GM21526 (cell line): Measurements from ENCODE around the gene KIAA0040.
A peak's percentile ranks its signal among the peaks of the same experiment; 100 is the strongest.

Experiments
- ATAC-seq: cut with Tn5 transposase; IDR thresholded peaks from one replicate; pipeline ENCODE4 v1.9.1; 2021; ENCODE audit warnings: moderate library complexity; ENCODE audit not compliant: unreplicated experiment, low FRiP score

KIAA0040 gene

DNA sequence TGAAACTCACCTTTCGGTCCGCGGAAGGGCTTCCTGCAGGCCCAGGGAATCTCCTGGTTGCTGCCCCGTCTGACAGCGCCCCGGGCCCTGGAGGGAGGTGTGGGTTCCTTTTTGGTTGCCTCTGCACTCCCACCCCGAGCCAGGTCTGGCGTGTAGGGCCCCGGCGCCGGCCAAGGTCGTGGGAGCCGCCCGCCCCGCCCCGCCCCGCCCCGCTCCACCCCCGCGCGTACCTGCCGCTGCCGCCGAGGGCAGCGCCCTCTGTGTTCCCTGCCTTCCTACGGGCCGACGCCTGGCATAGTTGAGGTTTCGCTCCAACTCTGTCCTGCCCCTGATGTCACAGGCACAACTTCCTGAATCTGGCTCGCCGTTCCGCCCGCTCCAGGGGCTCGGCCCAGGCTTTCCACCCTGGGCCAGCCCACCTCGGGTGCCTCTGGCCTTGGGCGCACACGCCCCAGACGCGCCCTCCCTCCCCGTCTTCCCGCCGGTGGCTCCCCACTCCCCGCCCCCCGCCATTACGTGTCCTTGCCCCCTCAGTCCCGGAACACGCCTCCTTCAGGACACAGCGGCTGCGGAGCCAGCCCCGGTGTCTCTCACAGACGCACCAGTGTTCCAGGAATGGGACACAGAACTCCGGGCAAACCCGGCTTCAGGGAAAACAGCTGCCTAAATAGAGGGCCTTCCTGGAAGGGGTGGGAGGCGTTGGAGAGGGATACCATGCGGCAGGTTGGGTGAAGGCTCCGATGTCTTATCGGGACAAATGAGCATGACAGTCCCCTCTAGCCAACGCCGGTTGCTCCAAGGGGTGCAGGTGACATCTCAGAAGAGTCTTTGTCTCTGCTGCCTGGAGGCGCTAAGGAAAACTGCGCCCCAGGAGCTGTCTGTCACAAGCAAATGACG lies at the start of gene KIAA0040:
TSS of gene KIAA0040 (minus strand) at position 147 of the 897 bp plus-strand sequence. CDS start 31,763 bp downstream, outside the sequence.
- ATAC-seq = peak; percentile 44

DNA sequence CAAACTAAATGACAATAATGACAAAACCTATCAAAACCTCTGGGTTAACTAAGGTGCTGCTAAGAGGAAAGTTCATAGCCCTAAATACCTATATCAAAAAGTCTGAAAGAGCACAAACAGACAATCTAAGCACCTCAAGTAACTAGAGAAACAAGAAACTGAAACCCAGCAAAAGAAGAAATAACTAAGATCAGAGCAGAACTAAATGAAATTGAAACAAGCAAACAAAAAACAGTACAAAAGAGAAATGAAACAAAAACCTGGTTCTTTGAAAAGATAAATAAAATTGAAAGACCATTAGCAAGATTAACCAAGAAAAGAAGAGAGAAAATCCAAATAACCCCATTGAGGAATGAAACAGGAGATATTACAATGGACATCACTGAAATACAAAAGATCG lies 44.8 kb upstream of the KIAA0040 start:
- ATAC-seq = no peak

DNA sequence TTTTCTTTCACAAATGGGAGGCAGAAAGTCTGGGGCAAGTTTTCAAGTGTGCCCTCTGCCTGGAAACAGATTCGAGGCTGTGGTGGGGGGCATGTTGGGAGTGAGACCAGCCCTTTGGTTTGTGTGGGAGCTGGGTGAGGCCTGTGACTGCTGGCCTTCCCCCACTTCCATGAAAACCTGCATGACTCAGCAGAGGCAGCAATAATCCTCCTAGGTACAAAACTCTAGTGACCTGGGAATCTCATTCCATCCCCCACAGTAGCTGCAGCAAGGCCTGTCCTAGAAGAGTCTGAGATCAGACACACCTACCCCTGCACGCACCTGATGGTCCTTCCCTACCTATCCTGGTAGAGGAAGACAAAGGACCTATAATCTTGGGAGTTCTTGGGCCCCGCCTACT lies 42.1 kb upstream of the KIAA0040 start:
- no peak for ATAC-seq

DNA sequence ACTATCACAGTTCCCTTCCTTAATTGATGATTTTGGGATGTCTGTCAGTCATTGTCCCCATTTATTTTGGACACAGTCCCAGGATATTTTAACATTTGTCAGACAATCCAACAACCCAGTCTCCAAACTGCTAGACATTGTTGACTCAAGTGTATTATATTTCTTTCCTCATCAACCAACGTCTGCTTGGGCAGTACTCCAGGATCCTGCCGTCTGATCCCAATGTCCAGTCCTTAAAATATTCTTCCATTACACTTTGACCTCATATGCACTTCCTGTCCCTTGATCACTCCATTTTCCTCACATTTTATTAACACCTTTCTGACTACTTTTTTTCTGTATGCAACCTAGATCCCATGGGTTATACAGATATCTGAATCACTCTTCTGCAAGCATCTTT lies 39.8 kb upstream of the KIAA0040 start:
- ATAC-seq = no peak

DNA sequence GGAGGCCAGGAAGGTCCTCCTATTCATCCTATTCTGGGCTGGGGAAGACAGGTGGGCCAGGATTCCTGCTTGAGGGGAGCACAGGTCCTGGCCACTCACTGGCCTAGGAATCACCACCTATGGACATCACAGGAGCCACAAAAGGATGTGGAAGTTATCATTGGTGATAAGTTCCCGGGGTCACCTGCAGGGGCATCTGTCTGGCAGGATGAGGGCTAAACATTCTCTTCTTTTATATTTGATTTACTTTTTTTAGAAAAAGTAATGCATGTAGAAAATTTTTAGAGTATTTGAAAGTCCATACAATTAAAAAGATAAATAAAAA lies 33.2 kb upstream of the KIAA0040 start:
- ATAC-seq = peak; percentile 26

DNA sequence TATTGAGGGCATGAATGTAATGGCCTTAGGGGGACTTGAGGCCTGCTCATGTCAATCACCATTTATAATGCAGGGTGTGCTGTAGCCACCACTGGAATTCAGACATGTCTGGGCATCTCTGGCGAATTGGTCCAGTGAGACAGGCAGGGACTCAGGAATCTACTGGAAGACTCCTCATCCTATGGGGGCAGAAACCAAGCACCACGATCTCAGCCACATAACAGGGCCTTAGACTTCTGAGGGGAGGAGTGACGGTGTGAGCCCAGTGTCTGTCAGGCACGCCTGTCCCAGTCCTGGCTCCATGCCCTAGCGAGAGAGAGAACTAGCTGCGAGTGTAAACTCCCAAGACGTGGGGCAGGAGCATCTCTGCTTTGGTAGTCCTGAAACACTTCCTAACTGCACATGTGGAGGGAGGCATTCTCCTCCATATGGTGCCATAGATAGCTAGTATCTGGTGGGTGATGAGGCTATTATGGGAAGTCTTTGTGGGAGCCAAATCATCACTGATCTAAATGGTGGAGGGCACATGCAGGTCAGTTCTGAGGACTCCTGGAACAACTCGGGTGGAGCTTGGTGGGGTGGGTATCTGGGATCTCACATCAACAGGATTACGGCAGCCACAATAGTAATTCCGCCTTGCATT lies 29.8 kb upstream of the KIAA0040 start:
- no peak for ATAC-seq

DNA sequence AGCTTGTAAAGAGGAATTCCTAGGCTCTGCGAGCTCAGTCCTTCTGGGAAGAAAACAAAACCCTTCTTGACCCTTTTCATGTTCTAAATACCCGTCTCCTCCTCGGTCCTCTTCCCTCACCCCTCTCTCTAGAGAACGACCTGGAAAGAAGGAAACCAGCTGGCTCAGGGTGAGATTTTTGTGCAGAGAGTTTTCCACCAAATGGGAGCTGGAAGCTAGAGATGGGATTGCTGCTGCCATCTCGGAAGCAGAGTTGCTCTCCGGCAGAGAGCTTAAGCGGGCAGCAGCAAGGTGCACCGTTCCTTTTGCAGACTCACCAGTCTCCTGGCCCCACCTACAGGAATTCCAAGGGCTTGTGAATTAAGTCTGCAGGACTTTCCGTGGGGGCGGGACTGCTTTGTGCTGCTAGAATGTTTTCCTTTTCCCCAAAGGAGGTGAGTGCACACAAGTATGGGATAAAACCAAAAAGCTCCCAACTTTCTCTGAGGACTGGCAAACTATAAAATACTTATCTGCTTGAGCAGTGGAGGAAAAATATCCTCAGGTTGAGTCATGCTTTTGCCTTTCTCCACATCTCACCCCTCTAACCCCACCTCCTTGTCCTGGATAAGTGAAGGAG lies 29.1 kb upstream of the KIAA0040 start:
- ATAC-seq = no peak

DNA sequence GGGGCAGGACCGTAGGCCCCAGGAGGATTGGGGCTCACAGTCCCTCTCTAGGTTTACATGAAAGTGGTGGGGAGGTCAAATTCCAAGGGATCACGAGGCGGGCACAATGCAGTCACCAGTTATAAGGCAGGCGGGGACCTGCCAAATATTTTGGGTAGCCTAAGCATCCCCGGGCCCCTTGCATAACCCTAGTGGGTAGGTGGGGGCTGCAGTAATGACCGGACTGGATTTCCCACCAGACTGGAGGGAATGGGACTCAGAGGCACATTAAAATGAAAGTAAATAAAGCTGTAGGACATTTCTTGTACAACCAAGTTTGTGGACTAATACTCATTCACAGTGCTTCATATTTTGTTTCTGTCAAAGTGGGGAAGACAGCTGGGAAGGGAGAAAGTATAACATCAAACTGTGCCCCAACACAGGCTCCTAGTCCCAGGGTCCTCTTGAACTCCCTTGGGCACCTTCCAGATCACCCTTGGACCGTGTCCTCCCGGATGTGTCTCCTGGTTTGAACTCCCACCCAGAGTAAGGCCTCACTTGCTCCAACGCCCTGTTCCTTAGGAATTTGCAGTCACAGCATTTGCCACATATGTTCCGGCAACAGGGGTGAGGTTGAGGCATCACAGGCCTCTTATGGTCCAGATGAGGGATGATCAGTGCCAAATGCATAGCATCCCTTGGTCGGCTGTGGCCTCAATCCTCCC lies 28.4 kb upstream of the KIAA0040 start:
- ATAC-seq = no peak

DNA sequence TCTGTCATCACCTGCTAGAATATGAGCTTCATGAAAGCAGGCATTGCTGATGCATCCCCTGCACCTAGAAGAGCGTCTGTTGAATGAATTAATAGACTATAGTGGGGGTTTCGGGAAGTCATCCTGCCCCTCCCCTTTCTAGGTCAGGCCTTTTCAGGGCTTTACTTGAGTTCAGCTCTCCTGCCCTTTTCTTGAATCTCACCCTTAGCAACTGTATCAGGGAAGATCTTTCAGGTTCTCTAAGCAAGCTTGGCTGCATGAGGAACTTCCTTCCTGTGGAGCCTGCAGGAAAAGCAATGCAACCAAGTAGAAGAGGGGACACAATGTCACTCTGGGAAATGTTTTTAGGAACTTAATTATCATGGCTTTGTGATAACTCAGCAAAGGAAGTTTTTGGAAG lies 27.2 kb upstream of the KIAA0040 start:
- ATAC-seq = no peak

DNA sequence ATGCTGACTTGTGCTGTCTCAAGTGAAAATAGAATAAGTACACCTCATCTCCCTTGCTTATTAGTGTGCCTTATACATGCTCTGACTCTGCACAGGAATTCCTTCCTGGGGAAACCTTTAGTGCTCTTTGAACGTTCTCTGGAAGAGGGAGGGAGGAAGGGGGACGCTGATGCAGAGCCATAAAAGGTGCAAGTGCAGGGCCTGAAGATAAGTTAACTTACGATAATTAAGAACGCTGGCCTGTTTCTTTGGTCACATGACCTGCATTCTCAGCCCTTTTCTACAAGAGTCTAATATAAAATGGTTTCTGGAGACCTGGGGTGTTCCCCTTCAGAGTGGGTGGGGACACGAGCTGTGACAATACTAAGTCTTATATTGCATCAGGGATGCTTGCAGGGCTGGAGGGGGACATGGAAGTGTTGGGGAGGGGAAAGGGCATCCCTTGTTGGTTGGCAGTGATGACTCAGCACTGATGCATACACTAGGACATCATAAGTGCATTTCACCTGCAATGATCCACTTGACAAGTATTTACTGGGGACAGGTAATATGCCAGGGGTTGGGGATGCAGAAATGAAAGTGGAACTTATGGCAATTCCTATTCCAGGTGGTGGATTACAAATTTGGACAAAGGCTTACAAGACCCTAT lies 26.3 kb upstream of the KIAA0040 start:
- ATAC-seq = no peak

DNA sequence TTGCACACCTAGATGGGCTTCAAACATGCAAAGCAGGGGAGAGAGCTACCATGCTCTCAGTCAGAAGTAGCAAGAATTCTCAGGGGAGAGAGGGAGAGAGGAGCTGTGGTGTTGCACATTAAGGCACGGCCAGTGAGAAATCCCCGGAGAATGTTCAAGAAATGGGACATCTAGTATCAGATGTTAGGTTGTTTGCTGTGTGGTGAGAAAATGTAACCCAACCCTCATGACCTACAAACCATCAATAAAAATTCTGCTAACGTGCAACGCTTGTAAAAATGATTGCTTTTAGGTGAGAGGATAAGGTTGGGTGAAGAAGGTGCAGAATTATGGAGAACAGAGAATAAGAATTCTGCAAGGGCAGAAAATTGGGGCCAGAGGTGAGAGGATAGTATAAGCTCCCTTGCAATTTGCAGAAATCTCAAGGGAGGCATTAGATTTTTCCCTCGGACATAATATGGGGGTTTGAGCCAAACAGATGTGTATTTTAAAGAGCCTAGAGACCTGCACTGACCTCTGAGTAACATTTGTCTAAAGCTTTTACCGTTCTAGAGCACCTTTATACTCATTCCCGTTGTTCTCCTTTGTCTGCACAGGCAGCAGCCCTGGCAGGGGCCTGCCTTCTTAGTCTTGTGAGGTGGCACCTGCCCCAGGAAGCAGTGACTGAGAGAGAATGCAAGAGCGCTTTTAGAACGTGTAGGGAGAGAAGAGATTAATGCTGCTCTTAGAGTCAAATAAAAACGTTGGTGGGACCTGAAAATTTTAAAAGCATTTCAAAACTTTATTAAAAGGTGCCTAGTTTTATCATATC lies 25.4 kb upstream of the KIAA0040 start:
- no peak for ATAC-seq

DNA sequence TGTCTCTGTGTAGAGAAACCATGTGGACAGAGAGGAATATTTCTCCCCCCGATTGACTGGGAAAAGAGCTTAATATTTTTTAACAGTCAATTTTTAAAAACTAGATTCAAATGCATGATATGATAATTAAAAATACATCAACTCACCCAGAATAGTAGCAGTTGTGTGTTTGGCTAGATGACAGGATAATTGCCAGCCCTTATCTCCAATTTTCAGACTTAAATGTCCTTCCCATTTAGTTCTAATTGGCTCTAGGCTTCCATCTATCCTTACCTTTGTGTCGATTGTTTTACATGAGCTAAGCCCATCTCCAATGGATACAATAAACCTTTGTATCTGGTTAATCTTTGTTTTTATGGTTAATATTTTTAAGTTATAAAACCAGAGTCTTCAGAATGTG lies 23.9 kb upstream of the KIAA0040 start:
- no peak for ATAC-seq

DNA sequence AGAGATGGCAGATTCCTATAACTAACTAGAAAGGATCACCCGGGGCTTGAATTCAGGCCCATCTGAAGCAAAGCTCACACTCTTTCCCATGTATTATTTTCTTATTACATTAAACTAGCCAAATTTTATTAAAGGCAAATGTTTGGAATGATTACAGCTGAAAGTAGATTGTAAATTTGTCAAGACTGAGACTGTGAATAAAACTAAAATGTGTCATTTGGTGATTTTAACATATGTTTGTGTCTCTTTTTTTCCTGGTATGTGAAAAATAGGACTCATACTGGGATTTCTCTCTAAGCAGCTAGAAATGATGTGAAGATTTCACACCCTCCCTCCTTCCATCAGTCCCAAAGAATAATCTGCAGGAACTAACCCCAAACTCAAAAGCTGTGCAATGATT lies 19.1 kb upstream of the KIAA0040 start:
- ATAC-seq = no peak

DNA sequence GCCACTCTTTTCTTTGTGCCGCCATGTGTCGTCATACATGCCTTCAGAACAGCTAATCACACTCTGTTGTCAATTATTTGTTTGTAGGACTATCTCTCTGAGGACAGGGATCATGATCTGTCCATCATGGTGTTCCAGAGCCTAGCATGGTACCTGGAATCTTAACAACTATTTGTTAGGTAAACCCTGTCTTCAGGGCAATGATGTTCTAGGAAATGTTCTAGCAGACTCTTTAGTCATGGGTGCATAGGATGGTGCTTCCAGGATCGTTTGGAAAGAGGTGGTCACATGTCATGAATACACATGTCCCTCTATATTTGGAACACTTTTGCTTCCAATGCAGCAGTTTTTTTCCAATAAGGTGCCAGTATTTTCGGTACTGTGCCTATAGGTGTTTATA lies 18.2 kb upstream of the KIAA0040 start:
- no peak for ATAC-seq

DNA sequence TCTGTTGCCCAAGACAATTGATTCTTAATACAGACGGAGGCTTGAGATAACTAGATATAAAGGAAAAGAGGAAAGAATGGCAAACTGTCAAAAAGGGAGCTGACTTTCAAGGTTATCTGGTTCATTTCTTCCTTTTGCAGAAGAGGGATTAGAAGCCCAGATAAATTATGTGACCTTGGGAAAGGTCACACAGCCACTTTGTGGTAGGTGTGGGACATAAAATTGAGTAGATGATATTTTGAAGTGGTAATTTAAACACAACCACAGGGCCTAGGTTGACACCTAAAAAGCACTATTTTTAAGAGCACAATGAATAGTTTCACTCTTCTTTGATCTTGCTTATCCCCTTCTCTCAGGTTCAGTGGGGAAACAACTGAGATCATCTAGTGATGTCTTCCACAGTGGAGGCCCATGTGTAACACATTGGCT lies 16.9 kb upstream of the KIAA0040 start:
- peak; percentile 41 for ATAC-seq

DNA sequence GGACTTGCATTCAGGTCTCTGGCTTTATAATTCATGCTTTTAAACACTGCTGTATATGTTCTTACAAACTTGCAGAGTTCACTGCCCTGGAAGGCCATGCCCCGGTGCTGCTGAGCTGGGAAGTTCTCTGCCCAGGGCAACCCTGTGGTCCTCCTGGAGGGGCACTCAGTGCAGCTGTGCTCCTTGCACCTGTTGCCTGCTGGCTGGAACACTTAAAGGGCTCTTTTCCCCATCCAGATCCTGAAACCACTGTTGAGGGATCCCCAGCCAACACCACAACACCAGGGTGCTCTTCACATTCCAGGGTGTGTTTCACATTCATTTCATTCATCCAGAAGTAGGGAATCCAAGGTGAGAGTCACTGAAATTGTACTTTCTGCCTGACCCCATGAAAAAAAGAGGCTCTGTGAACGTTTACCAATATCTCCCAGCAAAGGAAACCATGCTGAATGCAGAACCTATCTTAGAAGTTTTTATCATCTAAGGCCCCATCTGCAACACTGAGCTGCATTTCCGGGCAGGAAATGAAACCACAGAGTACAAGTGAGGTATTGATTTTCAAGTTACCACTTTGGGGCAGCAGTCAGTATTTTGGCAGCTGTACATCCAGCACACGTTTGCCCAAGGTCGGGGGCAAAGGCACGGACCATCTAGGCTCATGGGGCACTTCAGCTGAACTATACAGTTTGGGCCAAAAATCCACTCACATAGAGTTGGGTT lies 16.4 kb upstream of the KIAA0040 start:
- peak; percentile 80 for ATAC-seq

DNA sequence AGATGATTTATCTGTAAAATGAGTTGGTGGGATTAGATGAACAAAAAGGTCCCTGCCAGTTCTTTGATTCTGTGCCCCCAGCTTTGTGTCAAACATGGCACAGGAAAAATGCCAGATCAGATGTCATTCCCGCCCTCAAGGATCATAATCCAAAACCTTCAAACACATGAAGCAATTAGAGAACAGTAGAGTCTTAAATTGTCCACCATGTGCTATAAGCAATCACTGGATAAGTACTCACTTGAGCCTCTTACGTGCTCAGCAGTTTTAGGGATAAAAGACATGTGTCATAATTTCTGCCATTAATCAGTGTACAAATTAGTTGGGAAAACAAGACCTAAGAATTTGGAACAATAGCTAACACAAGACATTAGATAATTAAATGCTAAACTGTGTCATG lies 15.4 kb upstream of the KIAA0040 start:
- no peak for ATAC-seq

DNA sequence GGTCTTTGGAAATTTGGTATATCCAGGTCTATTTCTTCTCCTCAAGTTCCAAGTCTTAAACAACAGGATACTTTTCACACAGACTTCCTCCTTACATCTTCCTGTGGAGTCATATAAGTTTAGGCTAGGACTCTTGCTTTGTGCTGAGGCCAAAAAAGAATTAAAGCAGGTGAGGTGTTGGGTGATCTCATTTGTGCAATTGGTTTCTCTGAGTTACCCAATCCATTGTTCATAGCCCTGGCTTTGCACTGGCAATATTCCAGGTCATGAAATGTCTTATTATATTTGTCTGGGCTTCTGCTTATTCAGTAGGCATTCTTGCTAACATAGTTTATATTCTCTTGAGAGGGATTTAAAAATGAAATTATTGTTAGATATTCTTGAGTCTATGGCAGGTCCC lies 14.1 kb upstream of the KIAA0040 start:
- no peak for ATAC-seq

DNA sequence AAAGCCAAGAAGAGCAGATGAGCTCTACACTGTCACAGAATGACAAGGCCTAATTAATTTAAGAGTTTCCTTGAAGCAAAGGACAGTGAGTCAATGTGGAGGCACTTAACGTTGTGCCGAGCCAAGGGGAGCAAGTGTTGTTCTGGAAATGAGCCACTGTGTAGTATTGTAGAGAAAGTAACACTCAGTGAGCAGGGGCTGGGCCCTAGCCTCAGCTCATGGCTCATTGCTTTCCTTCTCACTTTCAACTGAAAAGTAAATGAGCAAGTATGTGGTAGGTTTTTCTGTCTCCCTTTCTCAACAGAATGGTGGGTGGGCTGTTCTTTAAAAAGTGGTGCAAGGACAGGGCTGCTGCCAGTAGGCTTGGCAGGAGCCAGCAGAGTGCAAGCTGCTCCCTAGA lies 11.8 kb upstream of the KIAA0040 start:
- ATAC-seq = peak; percentile 78
